Lower leg skin (tissue), 3 donors: Measurements from ENCODE around the gene ST3GAL6.

Experiments used
- POLR2A ChIP-seq, 2 donors: fragments of 450-650 bp; IDR thresholded peaks; one replicate each; pipeline ENCODE4 v1.6.1; 2016 to 2017; ENCODE audit warnings: antibody characterized with exemption in 2 of 2, mild to moderate bottlenecking in 1 of 2, moderate library complexity in 1 of 2
- TF ChIP-seq, protein P1 (sequence below), 3 donors: fragments of 450-650 bp; IDR thresholded peaks; one replicate each; pipeline ENCODE4 v1.5.1; 2016; ENCODE audit warnings: antibody characterized with exemption in 3 of 3, mild to moderate bottlenecking in 3 of 3, moderate library complexity in 2 of 3

DNA sequence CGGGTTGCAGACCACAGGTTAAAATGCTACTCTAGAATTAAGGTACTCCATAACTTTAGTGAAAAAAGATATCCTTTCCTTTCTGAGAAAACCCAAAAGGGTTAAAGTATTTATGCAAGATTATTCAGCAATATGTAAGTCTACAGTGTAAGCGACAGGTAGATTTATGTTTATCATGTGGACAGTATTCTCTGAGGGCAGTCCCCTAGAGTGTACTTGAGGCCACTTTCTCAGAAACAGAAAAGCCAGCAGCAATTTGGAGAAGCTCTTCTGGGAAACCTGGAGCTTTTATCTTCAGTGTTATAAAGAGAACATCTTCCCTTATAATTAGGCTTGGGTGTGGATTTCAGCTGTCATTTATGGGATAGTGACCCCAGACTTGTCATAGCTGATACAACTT, 8.9 kb downstream of the ST3GAL6 start:
- TF ChIP-seq, protein P1, sequence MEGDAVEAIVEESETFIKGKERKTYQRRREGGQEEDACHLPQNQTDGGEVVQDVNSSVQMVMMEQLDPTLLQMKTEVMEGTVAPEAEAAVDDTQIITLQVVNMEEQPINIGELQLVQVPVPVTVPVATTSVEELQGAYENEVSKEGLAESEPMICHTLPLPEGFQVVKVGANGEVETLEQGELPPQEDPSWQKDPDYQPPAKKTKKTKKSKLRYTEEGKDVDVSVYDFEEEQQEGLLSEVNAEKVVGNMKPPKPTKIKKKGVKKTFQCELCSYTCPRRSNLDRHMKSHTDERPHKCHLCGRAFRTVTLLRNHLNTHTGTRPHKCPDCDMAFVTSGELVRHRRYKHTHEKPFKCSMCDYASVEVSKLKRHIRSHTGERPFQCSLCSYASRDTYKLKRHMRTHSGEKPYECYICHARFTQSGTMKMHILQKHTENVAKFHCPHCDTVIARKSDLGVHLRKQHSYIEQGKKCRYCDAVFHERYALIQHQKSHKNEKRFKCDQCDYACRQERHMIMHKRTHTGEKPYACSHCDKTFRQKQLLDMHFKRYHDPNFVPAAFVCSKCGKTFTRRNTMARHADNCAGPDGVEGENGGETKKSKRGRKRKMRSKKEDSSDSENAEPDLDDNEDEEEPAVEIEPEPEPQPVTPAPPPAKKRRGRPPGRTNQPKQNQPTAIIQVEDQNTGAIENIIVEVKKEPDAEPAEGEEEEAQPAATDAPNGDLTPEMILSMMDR (IDR thresholded peaks at IDR 0.05): no peak
- TF ChIP-seq POLR2A (IDR thresholded peaks at IDR 0.05): no peak
